Body of pancreas (tissue), 4 donors: ENCODE measurements around the gene ZDHHC17. TPM values are rescaled to one million over a fixed set of nuclear protein-coding genes. Genes with fewer than 3 reads are reported as not detected.

Source experiments
- ATAC-seq: fragments of 150-250 bp; one replicate; pipeline ENCODE4 v1.9.1; 2016
- DNase-seq, 4 donors: peaks; one replicate each; pipeline ENCODE4 v3.0.0-alpha.2; 2019
- H3K27ac ChIP-seq, 4 donors: fragments of 200-600 bp; sonication (generic); 1 replicate in 3 of 4; 2 replicates in 1 of 4; pipeline versions ENCODE4 v1.5.1 to v1.6.1; 2016 to 2019; ENCODE audit warnings: mild to moderate bottlenecking in 1 of 4, mixed read lengths in 1 of 4, moderate library complexity in 1 of 4
- H3K27me3 ChIP-seq, 2 donors: fragments of 200-600 bp; sonication (generic); one replicate each; pipeline ENCODE4 v1.6.0; 2016; ENCODE audit warnings: mild to moderate bottlenecking in 1 of 2
- H3K36me3 ChIP-seq, 2 donors: fragments of 200-600 bp; sonication (generic); replicated peaks in 1 of 2; 2 replicates each; pipeline ENCODE4 v1.5.1; 2016; ENCODE audit warnings: low read depth in 2 of 2; ENCODE audit not compliant: insufficient read depth in 1 of 2
- H3K4me1 ChIP-seq: fragments of 200-600 bp; sonication (generic); one replicate; pipeline ENCODE4 v1.6.0; 2016
- H3K4me3 ChIP-seq, 2 donors: fragments of 200-600 bp; sonication (generic); 1 replicate in 1 of 2; 2 replicates in 1 of 2; pipeline ENCODE4 v1.5.1; 2016 to 2019
- H3K9me3 ChIP-seq, 3 donors: fragments of 200-600 bp; sonication (generic); 1 replicate in 2 of 3; 2 replicates in 1 of 3; pipeline ENCODE4 v1.5.1; 2016
- CTCF ChIP-seq, 7 experiments: fragments of 450-650 bp in 4 of 7; fragments of 200-600 bp in 3 of 7; sonication (generic) in 3 of 7; IDR thresholded peaks; one replicate each; pipeline ENCODE4 v1.5.1; 2016 to 2019; ENCODE audit warnings: antibody characterized with exemption in 7 of 7
- POLR2A ChIP-seq, 3 donors: fragments of 450-650 bp; IDR thresholded peaks; one replicate each; pipeline ENCODE4 v1.6.1; 2016; ENCODE audit warnings: antibody characterized with exemption in 3 of 3, mild to moderate bottlenecking in 2 of 3
- WGBS, 2 donors: methylation state at CpG; one replicate each; pipeline ENCODE4 v1.1.5; 2017; 5-methylcytosine and 5-hydroxymethylcytosine counted together
- intact Hi-C: fragments of 100-400 bp; cut with DNase I; formaldehyde crosslinking; loops from one replicate; pipeline ENCODE4 v1.15.1; 2023
- total RNA-seq, 2 donors: library from RNA; depleted of rRNA; stranded (reverse); fragments of >200 nt; gene quantifications; one replicate each; pipeline ENCODE4 v1.1.0, GENCODE V29; 2016

ZDHHC17 gene
- total RNA-seq, 2 donors from 2014 or later: 21.1 to 33.7 TPM

- no peaks in the 10 kb centered on the region for H3K4me1 ChIP-seq
- ATAC-seq: no peak
- no peak overlapping the region for H3K4me3 ChIP-seq
- no peak for TF ChIP-seq POLR2A (IDR thresholded peaks at IDR 0.05)
- TF ChIP-seq CTCF (IDR thresholded peaks at IDR 0.05): no peak
- DNase-seq: no peak
- peaks cover 5% of the 10 kb centered on the region in 2 donors for H3K36me3 ChIP-seq
- no peaks in the 10 kb centered on the region for H3K27me3 ChIP-seq
- intact Hi-C loops: no loop called here
- no peak overlapping the region for H3K27ac ChIP-seq
- whole genome bisulfite sequencing, 2 donors: 97 to 100% methylated on average over 1 of the region's 1 CpG
- H3K9me3 ChIP-seq: peaks cover 0 to 7% (median 0%) of the 10 kb centered on the region in 3 donors
Measured at GRCh38 chr12:76852106-76852505, 88.2 kb downstream of the ZDHHC17 start.

- ATAC-seq (no peak), DNase-seq (no peak)
- Histone ChIP-seq H3K4me1 (no peaks in the 10 kb centered on the region), H3K4me3 (no peak overlapping the region), H3K36me3 (no peaks in the 10 kb centered on the region), H3K27me3 (no peaks in the 10 kb centered on the region), H3K27ac (no peak overlapping the region), H3K9me3 (peaks cover 0 to 7% (median 0%) of the 10 kb centered on the region in 3 donors)
- intact Hi-C loops: no loop called here
- TF ChIP-seq POLR2A (IDR thresholded peaks at IDR 0.05) (no peak), CTCF (IDR thresholded peaks at IDR 0.05) (no peak)
- 95 to 99% methylated on average over 4 of the region's 4 CpGs for WGBS, 2 donors
Measured at GRCh38 chr12:76855271-76855670, 91.4 kb downstream of the ZDHHC17 start.

GRCh38 chr12:76856018-76856644 is 92.2 kb downstream of the ZDHHC17 start:
- intact Hi-C loops: no loop called here
- Histone ChIP-seq H3K4me1 (no peaks in the 10 kb centered on the region), H3K4me3 (no peak overlapping the region), H3K36me3 (no peaks in the 10 kb centered on the region), H3K27me3 (no peaks in the 10 kb centered on the region), H3K9me3 (peaks cover 0 to 7% (median 0%) of the 10 kb centered on the region in 3 donors), H3K27ac (no peak overlapping the region)
- 90 to 100% methylated on average over 1 of the region's 1 CpG for WGBS, 2 donors
- DNase-seq (no peak), ATAC-seq (no peak)
- no peak for TF ChIP-seq CTCF (IDR thresholded peaks at IDR 0.05)

- Histone ChIP-seq H3K4me3 (no peak overlapping the region), H3K27me3 (no peaks in the 10 kb centered on the region), H3K27ac (no peak overlapping the region), H3K36me3 (no peaks in the 10 kb centered on the region), H3K4me1 (no peaks in the 10 kb centered on the region), H3K9me3 (peaks cover 0 to 7% (median 0%) of the 10 kb centered on the region in 3 donors)
- no peak for TF ChIP-seq CTCF (IDR thresholded peaks at IDR 0.05)
- no peak for TF ChIP-seq POLR2A (IDR thresholded peaks at IDR 0.05)
- intact Hi-C loops: no loop called here
- WGBS, 2 donors: 66 to 84% methylated on average over 4 of the region's 4 CpGs
- ATAC-seq (no peak), DNase-seq (no peak)
Measured at GRCh38 chr12:76859611-76860010, 95.7 kb downstream of the ZDHHC17 start.

- H3K27me3 ChIP-seq: no peaks in the 10 kb centered on the region
Measured at GRCh38 chr12:76860256-76860655, 96.3 kb downstream of the ZDHHC17 start.

More at GRCh38 chr12:76860256-76860655, 96.3 kb downstream of the ZDHHC17 start:
- Histone ChIP-seq H3K9me3 (peaks cover 0 to 7% (median 0%) of the 10 kb centered on the region in 3 donors), H3K36me3 (no peaks in the 10 kb centered on the region), H3K4me1 (no peaks in the 10 kb centered on the region), H3K4me3 (no peak overlapping the region), H3K27ac (no peak overlapping the region)
- DNase-seq (no peak), ATAC-seq (peak; percentile 24)
- intact Hi-C loops: no loop called here
- no peak for TF ChIP-seq CTCF (IDR thresholded peaks at IDR 0.05)
- no peak for TF ChIP-seq POLR2A (IDR thresholded peaks at IDR 0.05)
- 56 to 61% methylated on average over 3 of the region's 3 CpGs for WGBS, 2 donors
